Measurements from ENCODE around the gene PARS2. TPM values are rescaled to one million over a fixed set of nuclear protein-coding genes. Genes with fewer than 3 reads are reported as not detected.

PARS2 gene
- total and polyA plus RNA-seq, 2 experiments from 2014 or later: 5.9 to 13.6 TPM

DNA sequence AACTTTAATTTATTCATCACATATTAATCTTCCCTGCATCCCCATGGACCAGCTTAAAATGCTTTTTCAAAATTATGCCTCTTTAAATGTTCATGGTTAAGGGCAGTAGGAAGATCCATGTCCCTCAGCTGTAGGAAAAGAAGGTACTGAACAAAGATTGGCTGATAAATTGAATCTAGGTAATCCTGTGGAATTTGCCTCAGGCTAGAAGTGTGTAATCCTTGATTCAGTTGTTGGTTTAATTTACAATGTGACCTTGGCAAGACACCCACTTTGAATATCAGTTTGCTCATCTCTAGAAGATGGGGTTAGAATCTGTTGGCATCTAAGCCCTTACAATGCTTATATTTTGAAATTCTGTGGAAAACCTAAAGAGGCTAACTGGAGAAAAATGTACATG lies 42.6 kb downstream of the PARS2 start:
- Histone ChIP-seq H3K4me1 (ENCODE audit: insufficient read depth) (peaks cover under 1% of the 10 kb centered on the region; the same call in 1 of the 2 replicates), H2AFZ (no peak overlapping the region), H3K4me2 (no peak overlapping the region), H4K20me1 (replicated peaks; ENCODE audit: insufficient read depth) (no peaks in the 10 kb centered on the region), H3K27ac (ENCODE audit: low read depth) (no peak overlapping the region), H3F3A (replicated peaks; ENCODE audit: low read depth) (no peaks in the 10 kb centered on the region), H3K9me2 (ENCODE audit: insufficient read depth) (no peaks in the 10 kb centered on the region), H3K79me2 (replicated peaks; ENCODE audit: insufficient read depth) (peaks cover 12% of the 10 kb centered on the region), H3K27me3 (ENCODE audit: insufficient read depth) (no peaks in the 10 kb centered on the region), H3K36me3 (ENCODE audit: insufficient read depth) (peaks cover 44% of the 10 kb centered on the region), H3K4me3 (no peak overlapping the region)
- Mint-ChIP-seq H3K36me3 (ENCODE audit: low read depth) (peaks cover 70% of the 10 kb centered on the region), H3K4me1 (no peaks in the 10 kb centered on the region), H3K9me3 (peaks cover 5% of the 10 kb centered on the region; the same call in 2 of the 3 replicates), H3K27ac (no peak overlapping the region), H3K4me3 (no peak overlapping the region), H3K27me3 (ENCODE audit: insufficient read depth, low read depth, poor library complexity) (peaks cover 4% of the 10 kb centered on the region)
- TF ChIP-seq ZNF331 (CRISPR knock-in tag; IDR thresholded peaks at IDR 0.05; ENCODE audit: low read depth) (no peak), JUNB (IDR thresholded peaks at IDR 0.05; ENCODE audit: unreplicated experiment) (no peak), NANOG (IDR thresholded peaks at IDR 0.05; ENCODE audit: borderline replicate concordance) (no peak), STAT1 (IDR thresholded peaks at IDR 0.05; ENCODE audit: unreplicated experiment) (no peak), ZNF114 (CRISPR knock-in tag; IDR thresholded peaks at IDR 0.05) (no peak), EZH2phosphoT487 (IDR thresholded peaks at IDR 0.05; ENCODE audit: unreplicated experiment) (no peak), EZH2 (IDR thresholded peaks at IDR 0.05; ENCODE audit: low read depth, unreplicated experiment) (no peak)
- TF ChIP-seq, protein P1, sequence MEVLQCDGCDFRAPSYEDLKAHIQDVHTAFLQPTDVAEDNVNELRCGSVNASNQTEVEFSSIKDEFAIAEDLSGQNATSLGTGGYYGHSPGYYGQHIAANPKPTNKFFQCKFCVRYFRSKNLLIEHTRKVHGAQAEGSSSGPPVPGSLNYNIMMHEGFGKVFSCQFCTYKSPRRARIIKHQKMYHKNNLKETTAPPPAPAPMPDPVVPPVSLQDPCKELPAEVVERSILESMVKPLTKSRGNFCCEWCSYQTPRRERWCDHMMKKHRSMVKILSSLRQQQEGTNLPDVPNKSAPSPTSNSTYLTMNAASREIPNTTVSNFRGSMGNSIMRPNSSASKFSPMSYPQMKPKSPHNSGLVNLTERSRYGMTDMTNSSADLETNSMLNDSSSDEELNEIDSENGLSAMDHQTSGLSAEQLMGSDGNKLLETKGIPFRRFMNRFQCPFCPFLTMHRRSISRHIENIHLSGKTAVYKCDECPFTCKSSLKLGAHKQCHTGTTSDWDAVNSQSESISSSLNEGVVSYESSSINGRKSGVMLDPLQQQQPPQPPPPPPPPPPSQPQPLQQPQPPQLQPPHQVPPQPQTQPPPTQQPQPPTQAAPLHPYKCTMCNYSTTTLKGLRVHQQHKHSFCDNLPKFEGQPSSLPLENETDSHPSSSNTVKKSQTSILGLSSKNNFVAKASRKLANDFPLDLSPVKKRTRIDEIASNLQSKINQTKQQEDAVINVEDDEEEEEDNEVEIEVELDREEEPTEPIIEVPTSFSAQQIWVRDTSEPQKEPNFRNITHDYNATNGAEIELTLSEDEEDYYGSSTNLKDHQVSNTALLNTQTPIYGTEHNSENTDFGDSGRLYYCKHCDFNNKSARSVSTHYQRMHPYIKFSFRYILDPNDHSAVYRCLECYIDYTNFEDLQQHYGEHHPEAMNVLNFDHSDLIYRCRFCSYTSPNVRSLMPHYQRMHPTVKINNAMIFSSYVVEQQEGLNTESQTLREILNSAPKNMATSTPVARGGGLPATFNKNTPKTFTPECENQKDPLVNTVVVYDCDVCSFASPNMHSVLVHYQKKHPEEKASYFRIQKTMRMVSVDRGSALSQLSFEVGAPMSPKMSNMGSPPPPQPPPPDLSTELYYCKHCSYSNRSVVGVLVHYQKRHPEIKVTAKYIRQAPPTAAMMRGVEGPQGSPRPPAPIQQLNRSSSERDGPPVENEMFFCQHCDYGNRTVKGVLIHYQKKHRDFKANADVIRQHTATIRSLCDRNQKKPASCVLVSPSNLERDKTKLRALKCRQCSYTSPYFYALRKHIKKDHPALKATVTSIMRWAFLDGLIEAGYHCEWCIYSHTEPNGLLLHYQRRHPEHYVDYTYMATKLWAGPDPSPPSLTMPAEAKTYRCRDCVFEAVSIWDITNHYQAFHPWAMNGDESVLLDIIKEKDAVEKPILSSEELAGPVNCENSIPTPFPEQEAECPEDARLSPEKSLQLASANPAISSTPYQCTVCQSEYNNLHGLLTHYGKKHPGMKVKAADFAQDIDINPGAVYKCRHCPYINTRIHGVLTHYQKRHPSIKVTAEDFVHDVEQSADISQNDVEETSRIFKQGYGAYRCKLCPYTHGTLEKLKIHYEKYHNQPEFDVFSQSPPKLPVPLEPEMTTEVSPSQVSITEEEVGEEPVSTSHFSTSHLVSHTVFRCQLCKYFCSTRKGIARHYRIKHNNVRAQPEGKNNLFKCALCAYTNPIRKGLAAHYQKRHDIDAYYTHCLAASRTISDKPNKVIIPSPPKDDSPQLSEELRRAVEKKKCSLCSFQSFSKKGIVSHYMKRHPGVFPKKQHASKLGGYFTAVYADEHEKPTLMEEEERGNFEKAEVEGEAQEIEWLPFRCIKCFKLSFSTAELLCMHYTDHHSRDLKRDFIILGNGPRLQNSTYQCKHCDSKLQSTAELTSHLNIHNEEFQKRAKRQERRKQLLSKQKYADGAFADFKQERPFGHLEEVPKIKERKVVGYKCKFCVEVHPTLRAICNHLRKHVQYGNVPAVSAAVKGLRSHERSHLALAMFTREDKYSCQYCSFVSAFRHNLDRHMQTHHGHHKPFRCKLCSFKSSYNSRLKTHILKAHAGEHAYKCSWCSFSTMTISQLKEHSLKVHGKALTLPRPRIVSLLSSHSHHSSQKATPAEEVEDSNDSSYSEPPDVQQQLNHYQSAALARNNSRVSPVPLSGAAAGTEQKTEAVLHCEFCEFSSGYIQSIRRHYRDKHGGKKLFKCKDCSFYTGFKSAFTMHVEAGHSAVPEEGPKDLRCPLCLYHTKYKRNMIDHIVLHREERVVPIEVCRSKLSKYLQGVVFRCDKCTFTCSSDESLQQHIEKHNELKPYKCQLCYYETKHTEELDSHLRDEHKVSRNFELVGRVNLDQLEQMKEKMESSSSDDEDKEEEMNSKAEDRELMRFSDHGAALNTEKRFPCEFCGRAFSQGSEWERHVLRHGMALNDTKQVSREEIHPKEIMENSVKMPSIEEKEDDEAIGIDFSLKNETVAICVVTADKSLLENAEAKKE (CRISPR knock-in tag; IDR thresholded peaks at IDR 0.05): no peak
- TF ChIP-seq, protein P2, sequence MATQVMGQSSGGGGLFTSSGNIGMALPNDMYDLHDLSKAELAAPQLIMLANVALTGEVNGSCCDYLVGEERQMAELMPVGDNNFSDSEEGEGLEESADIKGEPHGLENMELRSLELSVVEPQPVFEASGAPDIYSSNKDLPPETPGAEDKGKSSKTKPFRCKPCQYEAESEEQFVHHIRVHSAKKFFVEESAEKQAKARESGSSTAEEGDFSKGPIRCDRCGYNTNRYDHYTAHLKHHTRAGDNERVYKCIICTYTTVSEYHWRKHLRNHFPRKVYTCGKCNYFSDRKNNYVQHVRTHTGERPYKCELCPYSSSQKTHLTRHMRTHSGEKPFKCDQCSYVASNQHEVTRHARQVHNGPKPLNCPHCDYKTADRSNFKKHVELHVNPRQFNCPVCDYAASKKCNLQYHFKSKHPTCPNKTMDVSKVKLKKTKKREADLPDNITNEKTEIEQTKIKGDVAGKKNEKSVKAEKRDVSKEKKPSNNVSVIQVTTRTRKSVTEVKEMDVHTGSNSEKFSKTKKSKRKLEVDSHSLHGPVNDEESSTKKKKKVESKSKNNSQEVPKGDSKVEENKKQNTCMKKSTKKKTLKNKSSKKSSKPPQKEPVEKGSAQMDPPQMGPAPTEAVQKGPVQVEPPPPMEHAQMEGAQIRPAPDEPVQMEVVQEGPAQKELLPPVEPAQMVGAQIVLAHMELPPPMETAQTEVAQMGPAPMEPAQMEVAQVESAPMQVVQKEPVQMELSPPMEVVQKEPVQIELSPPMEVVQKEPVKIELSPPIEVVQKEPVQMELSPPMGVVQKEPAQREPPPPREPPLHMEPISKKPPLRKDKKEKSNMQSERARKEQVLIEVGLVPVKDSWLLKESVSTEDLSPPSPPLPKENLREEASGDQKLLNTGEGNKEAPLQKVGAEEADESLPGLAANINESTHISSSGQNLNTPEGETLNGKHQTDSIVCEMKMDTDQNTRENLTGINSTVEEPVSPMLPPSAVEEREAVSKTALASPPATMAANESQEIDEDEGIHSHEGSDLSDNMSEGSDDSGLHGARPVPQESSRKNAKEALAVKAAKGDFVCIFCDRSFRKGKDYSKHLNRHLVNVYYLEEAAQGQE (IDR thresholded peaks at IDR 0.05; ENCODE audit: unreplicated experiment): no peak
- TF ChIP-seq, protein P3, sequence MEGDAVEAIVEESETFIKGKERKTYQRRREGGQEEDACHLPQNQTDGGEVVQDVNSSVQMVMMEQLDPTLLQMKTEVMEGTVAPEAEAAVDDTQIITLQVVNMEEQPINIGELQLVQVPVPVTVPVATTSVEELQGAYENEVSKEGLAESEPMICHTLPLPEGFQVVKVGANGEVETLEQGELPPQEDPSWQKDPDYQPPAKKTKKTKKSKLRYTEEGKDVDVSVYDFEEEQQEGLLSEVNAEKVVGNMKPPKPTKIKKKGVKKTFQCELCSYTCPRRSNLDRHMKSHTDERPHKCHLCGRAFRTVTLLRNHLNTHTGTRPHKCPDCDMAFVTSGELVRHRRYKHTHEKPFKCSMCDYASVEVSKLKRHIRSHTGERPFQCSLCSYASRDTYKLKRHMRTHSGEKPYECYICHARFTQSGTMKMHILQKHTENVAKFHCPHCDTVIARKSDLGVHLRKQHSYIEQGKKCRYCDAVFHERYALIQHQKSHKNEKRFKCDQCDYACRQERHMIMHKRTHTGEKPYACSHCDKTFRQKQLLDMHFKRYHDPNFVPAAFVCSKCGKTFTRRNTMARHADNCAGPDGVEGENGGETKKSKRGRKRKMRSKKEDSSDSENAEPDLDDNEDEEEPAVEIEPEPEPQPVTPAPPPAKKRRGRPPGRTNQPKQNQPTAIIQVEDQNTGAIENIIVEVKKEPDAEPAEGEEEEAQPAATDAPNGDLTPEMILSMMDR (conservative IDR thresholded peaks at IDR 0.05; ENCODE audit: low read depth in 2 of 2): no peak
- TF ChIP-seq, protein P4, sequence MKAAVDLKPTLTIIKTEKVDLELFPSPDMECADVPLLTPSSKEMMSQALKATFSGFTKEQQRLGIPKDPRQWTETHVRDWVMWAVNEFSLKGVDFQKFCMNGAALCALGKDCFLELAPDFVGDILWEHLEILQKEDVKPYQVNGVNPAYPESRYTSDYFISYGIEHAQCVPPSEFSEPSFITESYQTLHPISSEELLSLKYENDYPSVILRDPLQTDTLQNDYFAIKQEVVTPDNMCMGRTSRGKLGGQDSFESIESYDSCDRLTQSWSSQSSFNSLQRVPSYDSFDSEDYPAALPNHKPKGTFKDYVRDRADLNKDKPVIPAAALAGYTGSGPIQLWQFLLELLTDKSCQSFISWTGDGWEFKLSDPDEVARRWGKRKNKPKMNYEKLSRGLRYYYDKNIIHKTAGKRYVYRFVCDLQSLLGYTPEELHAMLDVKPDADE (IDR thresholded peaks at IDR 0.05): no peak
- no peak for ATAC-seq
- DNase-seq (ENCODE audit: low spot score): no peak

Data from GM23338 (cell line).